Measurements from ENCODE around the gene XYLB.
"Not testable (repeated sequence)": the region's sequence is repeated elsewhere in the genome, so short reads cannot be mapped to it uniquely, and the experiment has no call there.

XYLB gene

DNA sequence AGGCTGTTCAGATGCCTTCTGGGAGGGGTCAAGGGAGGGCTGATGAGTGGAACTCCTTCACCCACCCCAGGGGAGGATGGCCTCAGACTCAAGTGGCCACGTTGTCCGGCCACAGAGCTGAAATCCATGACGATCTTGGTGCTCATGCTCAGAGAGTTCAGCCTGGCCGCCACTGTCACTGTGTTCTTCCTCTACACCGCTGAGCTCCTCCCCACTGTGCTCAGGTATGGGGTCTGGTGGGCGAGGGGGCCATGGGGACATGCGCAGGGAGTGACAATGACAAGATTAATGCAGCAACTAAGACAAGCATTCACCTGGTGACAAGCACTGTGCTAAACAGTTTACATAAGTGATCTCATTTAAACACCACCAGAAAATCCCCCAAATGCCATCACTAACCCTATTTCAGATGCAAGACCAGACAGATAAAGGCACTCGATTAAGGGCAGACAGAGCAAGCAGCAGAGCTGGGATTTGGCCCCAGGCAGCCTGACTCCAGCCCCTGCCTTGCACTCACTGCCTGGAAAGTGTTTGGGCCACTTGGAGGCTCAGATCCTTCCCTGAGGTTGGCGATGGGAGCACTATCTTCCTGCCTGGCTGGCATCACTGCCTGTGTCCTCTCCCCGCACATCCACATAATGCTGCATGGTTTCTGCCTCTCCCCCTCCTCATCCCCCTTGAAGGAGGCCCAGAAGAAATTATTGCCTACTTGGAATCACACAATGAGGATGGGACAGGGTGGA is 30.9 kb upstream of the XYLB start:
- TF ChIP-seq ZFX (IDR thresholded peaks at IDR 0.05), result no peak
- TF ChIP-seq, protein P1, sequence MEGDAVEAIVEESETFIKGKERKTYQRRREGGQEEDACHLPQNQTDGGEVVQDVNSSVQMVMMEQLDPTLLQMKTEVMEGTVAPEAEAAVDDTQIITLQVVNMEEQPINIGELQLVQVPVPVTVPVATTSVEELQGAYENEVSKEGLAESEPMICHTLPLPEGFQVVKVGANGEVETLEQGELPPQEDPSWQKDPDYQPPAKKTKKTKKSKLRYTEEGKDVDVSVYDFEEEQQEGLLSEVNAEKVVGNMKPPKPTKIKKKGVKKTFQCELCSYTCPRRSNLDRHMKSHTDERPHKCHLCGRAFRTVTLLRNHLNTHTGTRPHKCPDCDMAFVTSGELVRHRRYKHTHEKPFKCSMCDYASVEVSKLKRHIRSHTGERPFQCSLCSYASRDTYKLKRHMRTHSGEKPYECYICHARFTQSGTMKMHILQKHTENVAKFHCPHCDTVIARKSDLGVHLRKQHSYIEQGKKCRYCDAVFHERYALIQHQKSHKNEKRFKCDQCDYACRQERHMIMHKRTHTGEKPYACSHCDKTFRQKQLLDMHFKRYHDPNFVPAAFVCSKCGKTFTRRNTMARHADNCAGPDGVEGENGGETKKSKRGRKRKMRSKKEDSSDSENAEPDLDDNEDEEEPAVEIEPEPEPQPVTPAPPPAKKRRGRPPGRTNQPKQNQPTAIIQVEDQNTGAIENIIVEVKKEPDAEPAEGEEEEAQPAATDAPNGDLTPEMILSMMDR (conservative IDR thresholded peaks at IDR 0.05), result no peak
- H3K27ac ChIP-seq, result no peak overlapping the region

DNA sequence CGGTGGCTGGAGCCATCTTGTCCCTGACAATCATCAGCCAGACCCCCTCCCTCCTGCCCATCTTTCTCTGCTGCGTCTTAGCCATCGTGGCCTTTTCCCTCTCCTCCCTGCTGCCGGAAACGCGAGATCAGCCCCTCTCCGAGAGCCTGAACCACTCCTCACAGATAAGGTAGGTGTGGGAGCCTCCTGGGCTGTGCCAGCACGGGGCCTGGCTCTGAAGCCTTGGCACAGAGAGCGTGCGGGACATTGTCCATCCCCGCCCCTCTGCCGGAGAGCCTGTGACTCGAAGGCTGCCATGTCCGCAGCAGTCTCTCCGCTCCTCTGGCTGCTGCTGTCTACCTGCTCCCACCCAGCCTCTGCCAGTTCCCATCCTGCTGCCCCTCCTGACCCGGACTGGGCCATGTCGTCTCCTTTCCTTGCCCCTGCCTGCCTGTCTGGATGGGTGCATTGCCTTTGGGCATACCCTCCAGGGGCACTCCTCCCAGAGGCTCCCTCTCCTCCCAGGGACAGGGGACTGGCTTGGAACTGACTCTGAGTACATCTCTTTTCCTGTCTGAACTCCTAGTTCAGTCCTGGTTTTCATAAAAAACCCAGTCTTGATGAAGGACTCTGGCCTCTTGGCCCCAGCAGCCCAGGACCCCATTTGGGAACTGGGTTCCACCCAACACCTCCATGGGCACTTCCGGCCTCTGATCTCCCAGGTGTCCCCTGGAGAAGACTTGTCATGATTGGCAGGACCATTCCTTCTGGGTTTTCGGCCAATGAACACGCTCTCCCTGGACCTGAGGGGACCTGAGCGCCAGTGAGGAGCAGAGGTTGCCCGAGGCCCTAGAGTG is 30.0 kb upstream of the XYLB start:
- no peak overlapping the region for H3K27ac ChIP-seq
- TF ChIP-seq, protein P1 (conservative IDR thresholded peaks at IDR 0.05), result no peak
- TF ChIP-seq ZFX (IDR thresholded peaks at IDR 0.05), result no peak

DNA sequence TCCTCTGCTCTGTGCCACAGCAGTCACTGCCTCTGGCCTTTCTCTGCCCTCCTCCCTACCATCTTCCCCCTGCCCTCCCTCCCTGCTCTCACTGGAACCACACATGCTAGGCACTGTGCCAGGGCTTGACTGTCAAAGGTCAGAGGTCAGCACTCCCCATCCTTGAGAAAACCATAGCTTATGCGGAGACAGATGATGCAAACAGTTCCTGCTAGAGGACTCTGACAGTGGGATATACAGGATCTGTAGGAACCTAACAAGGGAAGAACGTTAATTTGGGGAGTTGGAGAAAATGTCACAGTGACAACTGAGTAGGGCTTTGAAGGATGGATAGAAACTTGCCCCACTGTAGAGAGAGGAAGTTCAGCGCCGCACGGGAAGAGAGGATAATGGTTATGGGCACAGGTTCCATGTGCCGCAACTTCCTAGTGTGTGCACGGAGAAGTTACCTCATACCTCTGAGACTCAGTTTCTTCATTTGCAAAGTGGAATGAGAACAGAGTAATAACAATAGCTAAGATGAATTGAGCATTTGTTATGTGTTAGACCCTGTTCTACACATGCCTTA is 29.3 kb upstream of the XYLB start:
- TF ChIP-seq ZFX (IDR thresholded peaks at IDR 0.05), result no peak
- TF ChIP-seq, protein P1 (conservative IDR thresholded peaks at IDR 0.05), result no peak
- H3K27ac ChIP-seq, result no peak overlapping the region

DNA sequence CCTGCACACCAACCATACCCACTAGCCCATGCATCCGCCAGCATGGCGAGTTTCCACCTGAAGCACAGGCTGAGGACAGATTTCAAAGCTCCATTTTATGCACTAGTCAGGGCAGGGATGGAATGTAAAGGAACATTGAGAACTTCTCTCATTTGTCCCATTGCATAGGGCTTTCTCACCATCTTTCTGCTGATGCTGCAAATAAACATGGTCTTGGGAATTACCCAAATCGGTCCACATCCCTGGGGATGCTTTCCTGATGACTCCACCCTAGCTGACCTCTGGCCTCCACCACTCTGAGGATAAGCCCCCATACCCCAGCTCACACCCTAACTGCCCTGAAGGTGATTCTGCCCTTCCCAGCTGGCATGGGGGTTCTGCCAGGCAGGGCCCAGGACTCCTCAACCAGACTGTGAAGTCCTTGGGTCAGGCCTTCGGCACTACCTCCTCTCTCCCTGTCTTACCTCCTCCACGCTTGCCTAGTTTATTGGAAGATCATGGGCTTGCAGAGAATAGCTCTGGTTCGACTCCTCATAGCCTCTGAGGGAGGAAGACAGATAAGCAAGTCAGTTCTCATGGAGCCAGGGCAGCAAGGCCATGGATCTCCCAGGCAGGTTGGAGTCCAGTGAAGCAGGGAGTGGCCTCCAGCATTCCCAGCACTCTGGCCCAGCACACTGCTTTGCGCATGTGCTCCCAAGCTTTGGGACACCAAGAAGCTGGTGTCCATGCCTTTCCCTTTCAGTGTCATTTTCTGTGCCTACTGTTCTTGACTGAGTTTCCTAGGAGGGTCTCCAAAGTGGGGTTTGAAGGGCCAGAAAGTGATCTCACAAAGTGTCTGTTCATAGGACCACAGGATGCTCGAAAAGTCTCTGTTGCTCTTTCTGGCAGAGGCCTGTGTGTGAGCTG is 27.6 kb upstream of the XYLB start:
- TF ChIP-seq ZFX (IDR thresholded peaks at IDR 0.05), result no peak
- TF ChIP-seq, protein P1 (conservative IDR thresholded peaks at IDR 0.05), result no peak
- H3K27ac ChIP-seq, result no peak overlapping the region

DNA sequence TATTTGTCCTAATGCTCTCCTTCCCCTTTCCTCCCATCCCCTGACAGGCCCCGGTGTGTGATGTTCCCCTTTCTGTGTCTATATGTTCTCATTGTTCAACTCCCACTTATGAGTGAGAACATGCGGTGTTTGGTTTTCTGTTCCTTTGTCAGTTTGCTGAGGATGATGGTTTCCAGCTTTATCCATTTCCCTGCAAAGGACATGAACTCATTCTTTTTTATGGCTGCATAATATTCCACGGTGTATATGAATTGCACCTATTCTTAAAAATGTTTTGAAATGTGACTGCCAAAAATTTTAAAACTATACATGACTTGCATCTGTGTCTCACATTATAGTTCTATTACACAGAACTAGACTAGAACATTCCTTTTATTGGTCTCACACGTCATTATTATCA is 25.9 kb upstream of the XYLB start:
- not testable (repeated sequence) for H3K27ac ChIP-seq

DNA sequence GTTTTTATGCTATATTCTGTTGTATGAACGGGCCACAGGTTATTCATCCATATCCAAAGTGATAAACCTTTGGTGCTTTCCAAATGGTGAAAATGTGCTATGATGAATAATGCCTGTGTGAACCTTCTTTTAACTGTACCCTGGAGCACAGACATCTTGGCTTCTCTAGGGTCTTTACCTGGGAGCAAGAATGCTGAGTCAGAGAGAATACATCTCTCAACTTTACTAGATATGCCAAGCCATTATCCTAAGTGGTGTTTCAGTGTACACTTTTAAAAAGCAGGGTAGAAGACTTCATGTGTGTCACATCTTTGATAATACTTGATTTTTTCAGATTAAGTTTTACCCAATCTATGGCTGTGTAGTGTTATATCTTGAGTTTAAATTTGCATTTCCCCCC is 23.5 kb upstream of the XYLB start:
- no peak for TF ChIP-seq ZFX (IDR thresholded peaks at IDR 0.05)
- TF ChIP-seq, protein P1 (conservative IDR thresholded peaks at IDR 0.05), result no peak
- no peak overlapping the region for H3K27ac ChIP-seq

DNA sequence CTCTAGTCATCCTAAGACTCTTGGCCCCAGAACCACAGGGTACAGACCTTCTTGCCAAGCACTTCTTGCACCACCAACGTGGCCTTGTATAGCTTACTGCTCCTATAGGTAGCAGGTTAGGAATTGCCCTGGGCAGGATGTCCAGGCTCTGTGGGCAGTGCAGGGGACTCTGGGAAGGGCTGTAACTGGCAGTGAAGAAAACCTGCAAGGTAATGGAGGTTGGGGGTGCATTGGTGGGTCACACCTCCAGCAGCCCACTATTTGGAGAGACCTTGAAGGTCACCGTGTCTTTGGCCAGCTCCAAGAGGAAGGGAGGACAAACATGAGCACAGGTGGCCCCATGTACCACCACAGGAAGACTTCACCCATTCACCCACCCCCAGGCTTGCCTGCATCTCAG is 21.3 kb upstream of the XYLB start:
- no peak overlapping the region for H3K27ac ChIP-seq
- TF ChIP-seq, protein P1 (conservative IDR thresholded peaks at IDR 0.05), result no peak
- no peak for TF ChIP-seq ZFX (IDR thresholded peaks at IDR 0.05)

All from C4-2B (cell line).